Panc1 (cell line): ENCODE results near the gene LRRC74B. TPM values are rescaled to one million over a fixed set of nuclear protein-coding genes. Genes with fewer than 3 reads are reported as not detected.

ENCODE experiments used
- ATAC-seq: fragments of 200-7000 bp; cut with Tn5 transposase; 2 replicates; pipeline ENCODE4 v1.9.1; 2020; ENCODE audit warnings: mild to moderate bottlenecking, moderate library complexity
- BruUV-seq: library from RNA; stranded (reverse); fragments of 400-500 nt; replicated peaks from 2 replicates; lab custom pipeline; 2021; lab: Mats Ljungman, UMichigan
- CTCF ChIA-PET: fragments of 300-600 bp; sonication (Branson Sonifier 250); formaldehyde crosslinking; loops from one replicate; lab custom pipeline; 2022; ENCODE audit warnings: antibody characterized with exemption; lab: Charles Lee
- POLR2A ChIA-PET: fragments of 300-600 bp; sonication (Branson Sonifier 250); formaldehyde crosslinking; loops from one replicate; lab custom pipeline; 2022; ENCODE audit warnings: antibody characterized with exemption; lab: Charles Lee
- DNase-seq: peaks from one replicate; pipeline ENCODE4 v3.0.0-alpha.2; 2010; ENCODE audit warnings: low read depth, low spot score
- H3K27ac ChIP-seq: 2 replicates; pipeline ENCODE4 v1.5.1; 2011; ENCODE audit warnings: mild to moderate bottlenecking, low read length, inconsistent platforms
- H3K27me3 ChIP-seq: fragments of 200-500 bp; sonication (Bioruptor generic); 2 replicates; pipeline ENCODE4 v1.6.0; 2014; ENCODE audit warnings: low read length, inconsistent platforms; ENCODE audit not compliant: control insufficient read depth, insufficient read depth
- H3K36me3 ChIP-seq: fragments of 200-500 bp; sonication (Bioruptor generic); 2 replicates; pipeline ENCODE4 v1.5.1; 2014; ENCODE audit warnings: inconsistent platforms, mild to moderate bottlenecking, low read length, moderate library complexity; ENCODE audit not compliant: control insufficient read depth, insufficient read depth
- H3K4me1 ChIP-seq: 2 replicates; pipeline ENCODE4 v1.5.1; 2011; ENCODE audit warnings: inconsistent platforms, mild to moderate bottlenecking, low read length, moderate library complexity; ENCODE audit not compliant: control insufficient read depth, insufficient read depth
- H3K4me3 ChIP-seq, 2 experiments: 2 replicates each; pipeline ENCODE4 v1.5.1; 2011 to 2012; ENCODE audit warnings: low read depth in 2 of 2, low read length in 2 of 2, mild to moderate bottlenecking in 2 of 2, inconsistent platforms in 1 of 2, moderate library complexity in 1 of 2
- H3K9me3 ChIP-seq: fragments of 200-500 bp; sonication (Bioruptor generic); 2 replicates; pipeline ENCODE4 v1.5.1; 2014; ENCODE audit warnings: low read depth, mild to moderate bottlenecking, inconsistent platforms, low read length, moderate library complexity; ENCODE audit not compliant: control insufficient read depth, insufficient read depth
- CTCF ChIP-seq: fragments of 450-650 bp; IDR thresholded peaks from 2 replicates; pipeline ENCODE4 v1.5.1; 2017; ENCODE audit warnings: mild to moderate bottlenecking
- POLR2AphosphoS5 ChIP-seq: IDR thresholded peaks from 2 replicates; pipeline ENCODE4 v1.6.1; 2012; ENCODE audit warnings: mild to moderate bottlenecking, low read depth, low read length, moderate library complexity
- REST ChIP-seq, 2 experiments: IDR thresholded peaks; 2 replicates each; pipeline ENCODE4 v1.6.1; 2011 to 2012; ENCODE audit warnings: low read depth in 2 of 2, control low read depth in 1 of 2, low read length in 1 of 2, mild to moderate bottlenecking in 1 of 2, moderate library complexity in 1 of 2; ENCODE audit not compliant: insufficient read depth in 1 of 2
- SIN3A ChIP-seq: IDR thresholded peaks from 2 replicates; pipeline ENCODE4 v1.6.1; 2012; ENCODE audit warnings: low read depth, mild to moderate bottlenecking, low read length, moderate library complexity, borderline replicate concordance; ENCODE audit not compliant: insufficient read depth
- TCF7L2 ChIP-seq: IDR thresholded peaks from 2 replicates; pipeline ENCODE4 v1.6.1; 2011; ENCODE audit warnings: mild to moderate bottlenecking, low read depth, low read length, inconsistent platforms
- in situ Hi-C: cut with HindIII; loops from 2 replicates; pipeline ENCODE4 v1.10.0; 2016; ENCODE audit warnings: low sequenced_read_pairs, low pct_unique_long_range_greater_than_20kb
- intact Hi-C: fragments of 100-400 bp; cut with micrococcal nuclease; formaldehyde crosslinking; loops from one replicate; pipeline ENCODE4 v1.10.0; 2022; ENCODE audit not compliant: unreplicated experiment
- total RNA-seq: library from RNA; stranded (reverse); gene quantifications from one replicate; pipeline ENCODE4 v1.2.1, GENCODE V29; 2021; ENCODE audit not compliant: unreplicated experiment

Gene LRRC74B
- total RNA-seq, 1 experiment from 2014 or later, result not detected

DNA sequence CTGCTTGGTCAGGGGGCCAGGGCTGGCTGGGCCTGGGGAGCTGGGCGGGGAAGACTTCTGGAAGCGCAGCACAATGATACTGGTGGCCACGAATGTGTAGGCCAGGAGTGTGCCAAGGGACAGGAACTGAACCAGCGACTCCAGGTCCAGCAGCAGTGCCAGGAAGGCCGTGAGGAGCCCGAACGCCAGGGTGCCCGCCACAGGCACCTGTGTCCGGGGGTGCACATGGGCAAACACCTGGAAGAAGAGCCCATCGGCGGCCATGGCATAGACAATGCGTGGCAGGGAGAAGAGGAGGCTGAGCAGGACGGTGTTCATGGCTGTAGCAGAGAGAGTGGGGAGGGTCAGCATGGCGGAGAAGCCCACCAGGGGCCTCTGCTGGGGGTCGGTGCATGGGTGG, 15.7 kb upstream of the LRRC74B start:
- intact Hi-C loops (no loop called here), in situ Hi-C loops (no loop called here)
- H3K27me3 ChIP-seq, result no peaks in the 10 kb centered on the region
- H3K27ac ChIP-seq, result no peak overlapping the region
- ChIA-PET POLR2A (no interaction called here), CTCF (no interaction called here)
- H3K9me3 ChIP-seq, result no peaks in the 10 kb centered on the region
- ATAC-seq (no peak), DNase-seq (no peak)
- H3K36me3 ChIP-seq, result no peaks in the 10 kb centered on the region
- no TSS peak for BruUV-seq
- no peak for TF ChIP-seq REST (IDR thresholded peaks at IDR 0.05; ENCODE audit: insufficient read depth in 1 of 2, low read depth in 2 of 2, low read length in 1 of 2)
- no peak for TF ChIP-seq CTCF
- no peak for TF ChIP-seq TCF7L2
- no peak for TF ChIP-seq POLR2AphosphoS5
- TF ChIP-seq SIN3A, result no peak
- no peak overlapping the region for H3K4me3 ChIP-seq
- no peaks in the 10 kb centered on the region for H3K4me1 ChIP-seq

GRCh38 chr22:21030621-21031544, 14.9 kb upstream of the LRRC74B start:
- CTCF ChIA-PET, result no interaction called here
- no peak for TF ChIP-seq POLR2AphosphoS5
- no peak for TF ChIP-seq CTCF
- TF ChIP-seq TCF7L2, result no peak
- no peaks in the 10 kb centered on the region for H3K4me1 ChIP-seq

More at GRCh38 chr22:21030621-21031544, 14.9 kb upstream of the LRRC74B start:
- H3K36me3 ChIP-seq, result no peaks in the 10 kb centered on the region
- no peak overlapping the region for H3K4me3 ChIP-seq
- BruUV-seq, result no TSS peak
- H3K9me3 ChIP-seq, result no peaks in the 10 kb centered on the region
- ATAC-seq, result no peak
- no peak overlapping the region for H3K27ac ChIP-seq
- intact Hi-C loops, result no loop called here
- in situ Hi-C loops, result no loop called here
- no peaks in the 10 kb centered on the region for H3K27me3 ChIP-seq
- POLR2A ChIA-PET, result no interaction called here
- DNase-seq, result no peak
